ENCODE results near the gene CPTP.

The CPTP gene

DNA sequence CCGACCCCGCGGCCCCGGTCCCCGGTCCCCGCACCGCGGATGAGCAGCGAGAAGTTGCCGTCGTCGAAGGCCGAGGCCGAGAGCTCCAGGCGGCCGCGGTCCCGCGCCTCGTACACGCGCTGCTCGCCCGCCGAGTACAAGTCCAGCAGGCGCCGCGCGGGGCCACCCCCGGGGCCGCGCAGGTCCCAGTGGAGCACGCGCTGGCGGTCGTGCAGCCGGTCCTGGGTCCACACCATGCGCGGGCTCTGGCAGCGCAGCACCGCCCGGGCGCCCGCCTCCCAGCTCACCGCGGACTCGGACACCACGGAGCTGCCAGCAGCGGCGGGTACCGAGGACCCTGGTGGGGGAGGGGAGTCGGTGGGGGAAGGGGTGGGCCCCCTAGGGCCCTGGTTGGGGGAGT is 30.8 kb downstream of the CPTP start:
- Histone ChIP-seq H3K18ac (ENCODE audit: low read length) (peak overlapping the region; percentile 92), H2BK15ac (ENCODE audit: low read length) (peak overlapping the region; percentile 92), H2AFZ (ENCODE audit: low read length) (no peak overlapping the region), H3K27me3 (ENCODE audit: control insufficient read depth in 3 of 3, insufficient read depth in 3 of 3, low read depth in 1 of 3, low read length in 3 of 3) (peaks cover 0 to 25% (median 14%) of the 10 kb centered on the region in 3 experiments), H4K8ac (ENCODE audit: low read depth, low read length) (no peak overlapping the region), H3K9me3 (replicated peaks in 1 of 2; ENCODE audit: control insufficient read depth in 2 of 2, insufficient read depth in 1 of 2, low read depth in 1 of 2, low read length in 2 of 2) (peaks cover 0 to 3% of the 10 kb centered on the region in 2 donors), H3K4ac (ENCODE audit: low read length) (no peak overlapping the region), H3K4me2 (ENCODE audit: insufficient read depth, low read length, poor library complexity, severe bottlenecking) (peak overlapping the region; percentile 49), H2AK5ac (ENCODE audit: low read depth, low read length) (peak overlapping the region; percentile 92), H3K9ac (ENCODE audit: low read depth, low read length, poor library complexity) (no peak overlapping the region), H2BK120ac (ENCODE audit: low read depth, low read length) (peak overlapping the region; percentile 91), H2BK5ac (ENCODE audit: low read length) (no peak overlapping the region), H3K4me3 (ENCODE audit: low read length in 2 of 2) (peak overlapping the region in 1 of 2 donors; percentile 36), H3K23ac (ENCODE audit: low read depth, low read length, poor library complexity) (peak overlapping the region; percentile 89), H4K91ac (ENCODE audit: low read depth, low read length, poor library complexity) (no peak overlapping the region), H3K36me3 (replicated peaks in 1 of 2; ENCODE audit: control insufficient read depth in 2 of 2, insufficient read depth in 2 of 2, low read length in 2 of 2) (peaks cover 2 to 5% of the 10 kb centered on the region in 2 donors), H3K79me1 (ENCODE audit: low read depth, low read length) (peaks cover 4% of the 10 kb centered on the region), H3K14ac (ENCODE audit: low read length) (no peak overlapping the region), H2BK12ac (ENCODE audit: low read length) (no peak overlapping the region), H3K4me1 (ENCODE audit: control insufficient read depth in 2 of 2, insufficient read depth in 1 of 2, low read depth in 1 of 2, low read length in 2 of 2) (peaks cover 48 to 58% of the 10 kb centered on the region in 2 donors), H3K27ac (replicated peaks; ENCODE audit: low read length) (no peak overlapping the region)
- DNase-seq (ENCODE audit: low spot score): no peak
- WGBS, 2 donors (ENCODE audit: extremely low coverage in 2 of 2, insufficient read length in 2 of 2, insufficient replicate concordance in 1 of 2): no CpG with 5 or more reads among the region's 52 CpGs

DNA sequence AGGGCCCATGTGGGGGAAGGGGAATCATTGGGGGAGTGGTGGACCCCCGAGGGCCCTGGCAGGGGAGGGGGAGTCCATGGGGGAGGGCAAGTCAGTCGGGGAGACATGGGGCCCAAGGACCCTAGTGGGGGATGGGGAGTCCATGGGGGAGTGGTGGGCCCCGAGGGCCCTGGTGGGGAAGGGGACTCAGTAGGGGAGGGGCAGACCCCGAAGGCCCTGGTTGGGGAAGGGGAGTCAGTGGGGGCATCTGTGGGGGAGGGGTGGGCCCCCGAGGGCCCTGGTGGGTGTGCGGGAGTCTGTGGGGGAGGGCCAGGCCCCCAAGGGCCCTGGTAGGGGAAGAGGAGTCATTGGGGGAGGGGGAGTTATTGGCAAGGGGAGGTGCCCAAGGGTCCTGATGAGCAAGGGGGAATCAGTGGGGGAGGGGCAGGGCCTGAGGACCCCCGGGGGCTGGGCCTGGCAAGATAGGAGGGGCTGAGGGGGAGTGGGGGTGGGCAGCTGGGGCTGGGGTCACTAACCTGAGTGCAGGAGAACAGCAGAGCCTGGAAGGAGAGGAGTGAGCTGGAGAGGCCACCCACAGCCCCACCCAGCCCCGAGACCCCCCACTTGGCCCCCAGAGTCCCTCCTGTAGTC is 31.7 kb downstream of the CPTP start:
- Histone ChIP-seq H3K79me1 (ENCODE audit: low read depth, low read length) (peaks cover 4% of the 10 kb centered on the region), H3K18ac (ENCODE audit: low read length) (peak overlapping the region; percentile 93), H2BK15ac (ENCODE audit: low read length) (peak overlapping the region; percentile 85), H2AFZ (ENCODE audit: low read length) (no peak overlapping the region), H3K9me3 (replicated peaks in 1 of 2; ENCODE audit: control insufficient read depth in 2 of 2, insufficient read depth in 1 of 2, low read depth in 1 of 2, low read length in 2 of 2) (peaks cover 0 to 3% of the 10 kb centered on the region in 2 donors), H3K23ac (ENCODE audit: low read depth, low read length, poor library complexity) (peak overlapping the region; percentile 29), H3K9ac (ENCODE audit: low read depth, low read length, poor library complexity) (no peak overlapping the region), H3K4ac (ENCODE audit: low read length) (no peak overlapping the region), H2BK5ac (ENCODE audit: low read length) (no peak overlapping the region), H3K14ac (ENCODE audit: low read length) (no peak overlapping the region), H3K4me1 (ENCODE audit: control insufficient read depth in 2 of 2, insufficient read depth in 1 of 2, low read depth in 1 of 2, low read length in 2 of 2) (peaks cover 56 to 65% of the 10 kb centered on the region in 2 donors), H3K27ac (replicated peaks; ENCODE audit: low read length) (no peak overlapping the region), H3K27me3 (ENCODE audit: control insufficient read depth in 3 of 3, insufficient read depth in 3 of 3, low read depth in 1 of 3, low read length in 3 of 3) (peaks cover 0 to 25% (median 14%) of the 10 kb centered on the region in 3 experiments), H4K8ac (ENCODE audit: low read depth, low read length) (no peak overlapping the region), H2AK5ac (ENCODE audit: low read depth, low read length) (peak overlapping the region; percentile 99), H2BK12ac (ENCODE audit: low read length) (peak overlapping the region; percentile 82), H3K4me3 (ENCODE audit: low read length in 2 of 2) (peak overlapping the region in 1 of 2 donors; percentile 39), H4K91ac (ENCODE audit: low read depth, low read length, poor library complexity) (no peak overlapping the region), H3K36me3 (replicated peaks in 1 of 2; ENCODE audit: control insufficient read depth in 2 of 2, insufficient read depth in 2 of 2, low read length in 2 of 2) (peaks cover 2 to 5% of the 10 kb centered on the region in 2 donors), H3K4me2 (ENCODE audit: insufficient read depth, low read length, poor library complexity, severe bottlenecking) (no peak overlapping the region), H2BK120ac (ENCODE audit: low read depth, low read length) (peak overlapping the region; percentile 91)
- no peak for DNase-seq (ENCODE audit: low spot score)
- WGBS, 2 donors (ENCODE audit: extremely low coverage in 2 of 2, insufficient read length in 2 of 2, insufficient replicate concordance in 1 of 2): no CpG with 5 or more reads among the region's 8 CpGs

DNA sequence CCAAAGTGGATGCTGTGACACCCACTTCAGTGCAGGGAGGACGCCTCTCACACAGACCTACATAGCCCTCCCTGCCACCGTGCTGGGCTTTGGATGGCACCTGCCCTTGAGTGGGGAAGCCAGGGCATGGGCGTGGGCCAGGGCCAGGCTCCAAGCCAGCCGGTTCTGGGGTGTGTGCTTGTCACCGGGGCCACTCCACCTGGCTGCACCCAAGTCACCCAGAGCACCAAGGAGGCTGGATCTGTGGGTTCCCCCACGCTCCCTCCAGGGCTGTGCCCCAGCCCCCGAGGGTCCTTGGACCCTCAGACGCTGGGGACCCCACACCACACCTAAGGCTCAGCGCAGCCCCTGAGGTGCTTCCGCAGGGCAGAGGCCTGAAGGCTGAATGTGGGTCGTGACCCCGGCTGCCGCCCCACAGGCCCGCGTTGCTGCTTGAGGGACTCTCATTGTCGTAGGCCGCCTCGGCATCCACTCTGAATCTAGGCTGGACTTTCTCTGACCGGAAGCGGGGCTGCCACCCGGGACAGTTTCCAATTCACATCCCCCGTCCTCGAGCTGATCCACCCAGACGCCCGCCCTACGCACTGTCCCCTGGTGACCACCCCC is 32.3 kb downstream of the CPTP start:
- Histone ChIP-seq H2AFZ (ENCODE audit: low read length) (no peak overlapping the region), H4K91ac (ENCODE audit: low read depth, low read length, poor library complexity) (peak overlapping the region; percentile 97), H3K4me2 (ENCODE audit: insufficient read depth, low read length, poor library complexity, severe bottlenecking) (peak overlapping the region; percentile 40), H2BK15ac (ENCODE audit: low read length) (peak overlapping the region; percentile 85), H2AK5ac (ENCODE audit: low read depth, low read length) (peak overlapping the region; percentile 99), H3K4me1 (ENCODE audit: control insufficient read depth in 2 of 2, insufficient read depth in 1 of 2, low read depth in 1 of 2, low read length in 2 of 2) (peaks cover 56 to 60% of the 10 kb centered on the region in 2 donors), H3K9me3 (replicated peaks in 1 of 2; ENCODE audit: control insufficient read depth in 2 of 2, insufficient read depth in 1 of 2, low read depth in 1 of 2, low read length in 2 of 2) (peaks cover 0 to 3% of the 10 kb centered on the region in 2 donors), H2BK12ac (ENCODE audit: low read length) (peak overlapping the region; percentile 82), H2BK5ac (ENCODE audit: low read length) (peak overlapping the region; percentile 75), H3K27ac (replicated peaks; ENCODE audit: low read length) (no peak overlapping the region), H3K18ac (ENCODE audit: low read length) (peak overlapping the region; percentile 93), H3K79me1 (ENCODE audit: low read depth, low read length) (peaks cover 4% of the 10 kb centered on the region), H3K9ac (ENCODE audit: low read depth, low read length, poor library complexity) (peak overlapping the region; percentile 60), H3K36me3 (replicated peaks in 1 of 2; ENCODE audit: control insufficient read depth in 2 of 2, insufficient read depth in 2 of 2, low read length in 2 of 2) (peaks cover 2 to 5% of the 10 kb centered on the region in 2 donors), H3K27me3 (ENCODE audit: control insufficient read depth in 3 of 3, insufficient read depth in 3 of 3, low read depth in 1 of 3, low read length in 3 of 3) (peaks cover 0 to 25% (median 14%) of the 10 kb centered on the region in 3 experiments), H3K14ac (ENCODE audit: low read length) (peak overlapping the region; percentile 25), H2BK120ac (ENCODE audit: low read depth, low read length) (peak overlapping the region; percentile 91), H3K4ac (ENCODE audit: low read length) (peak overlapping the region; percentile 66), H3K4me3 (ENCODE audit: low read length in 2 of 2) (peak overlapping the region in 1 of 2 donors; percentile 39), H4K8ac (ENCODE audit: low read depth, low read length) (no peak overlapping the region), H3K23ac (ENCODE audit: low read depth, low read length, poor library complexity) (peak overlapping the region; percentile 65)
- DNase-seq (ENCODE audit: low spot score): no peak
- WGBS, 2 donors (ENCODE audit: extremely low coverage in 2 of 2, insufficient read length in 2 of 2, insufficient replicate concordance in 1 of 2): no CpG with 5 or more reads among the region's 26 CpGs

DNA sequence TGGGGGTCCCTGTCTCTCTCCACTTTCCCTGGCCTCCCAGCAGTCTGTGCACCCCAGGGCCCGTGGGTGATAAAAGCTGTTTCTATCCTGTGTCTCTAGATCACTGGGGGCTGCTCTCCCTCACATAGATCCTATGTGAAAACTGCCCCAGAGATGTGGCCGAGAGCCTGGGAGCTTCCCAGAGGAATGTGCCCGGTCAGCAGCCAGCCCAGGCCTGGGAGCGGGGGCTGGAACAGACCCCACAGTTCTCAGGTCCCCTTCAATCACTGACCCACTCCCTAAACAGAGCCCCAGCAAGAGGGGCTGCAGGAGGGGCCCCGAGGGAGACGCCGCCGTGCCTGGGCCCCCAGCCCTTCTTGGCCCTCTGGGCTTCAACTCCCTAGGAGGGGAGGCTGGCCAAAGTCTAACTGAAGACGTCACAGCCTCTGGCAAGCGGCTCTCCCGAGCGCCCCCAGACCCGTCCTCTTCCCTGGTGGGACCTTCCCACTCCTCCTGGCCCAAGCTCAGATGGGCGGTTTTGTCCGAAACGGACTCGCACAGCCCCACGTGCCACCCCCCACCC is 33.4 kb downstream of the CPTP start:
- H3K23ac ChIP-seq (ENCODE audit: low read depth, low read length, poor library complexity): peak overlapping the region; percentile 96
- H3K9ac ChIP-seq (ENCODE audit: low read depth, low read length, poor library complexity): peak overlapping the region; percentile 44
- H3K18ac ChIP-seq (ENCODE audit: low read length): peak overlapping the region; percentile 97
- peaks cover 0 to 23% (median 14%) of the 10 kb centered on the region in 3 experiments for H3K27me3 ChIP-seq (ENCODE audit: control insufficient read depth in 3 of 3, insufficient read depth in 3 of 3, low read depth in 1 of 3, low read length in 3 of 3)
- DNase-seq (ENCODE audit: low spot score): no peak
- H2BK120ac ChIP-seq (ENCODE audit: low read depth, low read length): peak overlapping the region; percentile 99
- H3K14ac ChIP-seq (ENCODE audit: low read length): no peak overlapping the region
- peak overlapping the region; percentile 16 to 39 for H3K4me3 ChIP-seq (ENCODE audit: low read length in 2 of 2)
- no CpG with 5 or more reads among the region's 18 CpGs for WGBS, 2 donors (ENCODE audit: extremely low coverage in 2 of 2, insufficient read length in 2 of 2, insufficient replicate concordance in 1 of 2)
- peak overlapping the region; percentile 70 for H2BK5ac ChIP-seq (ENCODE audit: low read length)
- peak overlapping the region; percentile 79 for H4K91ac ChIP-seq (ENCODE audit: low read depth, low read length, poor library complexity)
- H3K4me2 ChIP-seq (ENCODE audit: insufficient read depth, low read length, poor library complexity, severe bottlenecking): peak overlapping the region; percentile 14
- peak overlapping the region; percentile 97 for H2BK15ac ChIP-seq (ENCODE audit: low read length)
- no peaks in the 10 kb centered on the region for H3K9me3 ChIP-seq (replicated peaks in 1 of 2; ENCODE audit: control insufficient read depth in 2 of 2, insufficient read depth in 1 of 2, low read depth in 1 of 2, low read length in 2 of 2)
- peak overlapping the region; percentile 73 for H2BK12ac ChIP-seq (ENCODE audit: low read length)
- H2AFZ ChIP-seq (ENCODE audit: low read length): peak overlapping the region; percentile 65
- H4K8ac ChIP-seq (ENCODE audit: low read depth, low read length): peak overlapping the region; percentile 17
- H3K79me1 ChIP-seq (ENCODE audit: low read depth, low read length): peaks cover 3% of the 10 kb centered on the region
- H3K4ac ChIP-seq (ENCODE audit: low read length): peak overlapping the region; percentile 93
- no peak overlapping the region for H3K27ac ChIP-seq (replicated peaks; ENCODE audit: low read length)
- H3K4me1 ChIP-seq (ENCODE audit: control insufficient read depth in 2 of 2, insufficient read depth in 1 of 2, low read depth in 1 of 2, low read length in 2 of 2): peaks cover 54 to 57% of the 10 kb centered on the region in 2 donors
- peak overlapping the region; percentile 94 for H2AK5ac ChIP-seq (ENCODE audit: low read depth, low read length)
- peaks cover 0 to under 1% of the 10 kb centered on the region in 2 donors for H3K36me3 ChIP-seq (replicated peaks in 1 of 2; ENCODE audit: control insufficient read depth in 2 of 2, insufficient read depth in 2 of 2, low read length in 2 of 2)
